Mesendoderm (in vitro differentiated cells): Measurements from ENCODE around the gene EGFL8.

Experiments
- DNase-seq: peaks from one replicate; pipeline ENCODE4 v3.0.0; 2013
- H2AK5ac ChIP-seq: 2 replicates; pipeline ENCODE4 v1.6.1; 2013; ENCODE audit warnings: low read length, inconsistent platforms
- H2BK120ac ChIP-seq: 2 replicates; pipeline ENCODE4 v1.6.1; 2013; ENCODE audit warnings: low read depth, mild to moderate bottlenecking, low read length, moderate library complexity, mixed read lengths
- H2BK15ac ChIP-seq: replicated peaks from 2 replicates; pipeline ENCODE4 v1.6.1; 2013; ENCODE audit warnings: low read depth, mild to moderate bottlenecking, moderate library complexity
- H2BK5ac ChIP-seq: 2 replicates; pipeline ENCODE4 v1.6.1; 2013; ENCODE audit warnings: low read length, inconsistent platforms
- H3K18ac ChIP-seq: 2 replicates; pipeline ENCODE4 v1.6.1; 2013; ENCODE audit warnings: mild to moderate bottlenecking, low read length, mixed read lengths
- H3K23ac ChIP-seq: one replicate; pipeline ENCODE4 v1.6.1; 2013; ENCODE audit warnings: low read length
- H3K27ac ChIP-seq: 2 replicates; pipeline ENCODE4 v1.5.1; 2013; ENCODE audit warnings: low read depth, mild to moderate bottlenecking, inconsistent platforms, low read length, moderate library complexity
- H3K27me3 ChIP-seq: 2 replicates; pipeline ENCODE4 v1.6.1; 2013; ENCODE audit warnings: low read length, control low read depth, mild to moderate bottlenecking, inconsistent platforms; ENCODE audit not compliant: insufficient read depth, poor library complexity
- H3K36me3 ChIP-seq: 2 replicates; pipeline ENCODE4 v1.6.1; 2013; ENCODE audit warnings: low read length, inconsistent platforms; ENCODE audit not compliant: control insufficient read depth, insufficient read depth
- H3K4ac ChIP-seq: one replicate; pipeline ENCODE4 v1.6.1; 2013; ENCODE audit warnings: low read depth, mild to moderate bottlenecking, low read length, moderate library complexity
- H3K4me1 ChIP-seq: 2 replicates; pipeline ENCODE4 v1.6.1; 2013; ENCODE audit warnings: low read depth, low read length, inconsistent platforms; ENCODE audit not compliant: control insufficient read depth
- H3K4me2 ChIP-seq: 2 replicates; pipeline ENCODE4 v1.6.1; 2013; ENCODE audit warnings: low read length
- H3K4me3 ChIP-seq: 2 replicates; pipeline ENCODE4 v1.5.1; 2013; ENCODE audit warnings: mild to moderate bottlenecking, low read length
- H3K56ac ChIP-seq: one replicate; pipeline ENCODE4 v1.6.1; 2013; ENCODE audit warnings: low read length
- H3K79me1 ChIP-seq: 2 replicates; pipeline ENCODE4 v1.6.1; 2013; ENCODE audit warnings: low read length, inconsistent platforms
- H3K79me2 ChIP-seq: 2 replicates; pipeline ENCODE4 v1.6.1; 2013; ENCODE audit warnings: mild to moderate bottlenecking, low read length; ENCODE audit not compliant: control insufficient read depth, insufficient read depth
- H3K9ac ChIP-seq: 2 replicates; pipeline ENCODE4 v1.6.1; 2013; ENCODE audit warnings: low read length, inconsistent platforms
- H4K5ac ChIP-seq: one replicate; pipeline ENCODE4 v1.6.1; 2013; ENCODE audit warnings: low read length
- H4K8ac ChIP-seq: one replicate; pipeline ENCODE4 v1.6.1; 2013; ENCODE audit warnings: low read depth, mild to moderate bottlenecking, control low read depth, low read length, moderate library complexity
- WGBS: extraction: QIAGEN DNeasy Blood & Tissue Kit; methylation state at CpG from one replicate; pipeline ENCODE4 v1.1.7; 2013; ENCODE audit warnings: low lambda C conversion rate, missing lambda C conversion rate; ENCODE audit not compliant: insufficient coverage; ENCODE audit errors: extremely low coverage; 5-methylcytosine and 5-hydroxymethylcytosine counted together

Gene EGFL8

DNA sequence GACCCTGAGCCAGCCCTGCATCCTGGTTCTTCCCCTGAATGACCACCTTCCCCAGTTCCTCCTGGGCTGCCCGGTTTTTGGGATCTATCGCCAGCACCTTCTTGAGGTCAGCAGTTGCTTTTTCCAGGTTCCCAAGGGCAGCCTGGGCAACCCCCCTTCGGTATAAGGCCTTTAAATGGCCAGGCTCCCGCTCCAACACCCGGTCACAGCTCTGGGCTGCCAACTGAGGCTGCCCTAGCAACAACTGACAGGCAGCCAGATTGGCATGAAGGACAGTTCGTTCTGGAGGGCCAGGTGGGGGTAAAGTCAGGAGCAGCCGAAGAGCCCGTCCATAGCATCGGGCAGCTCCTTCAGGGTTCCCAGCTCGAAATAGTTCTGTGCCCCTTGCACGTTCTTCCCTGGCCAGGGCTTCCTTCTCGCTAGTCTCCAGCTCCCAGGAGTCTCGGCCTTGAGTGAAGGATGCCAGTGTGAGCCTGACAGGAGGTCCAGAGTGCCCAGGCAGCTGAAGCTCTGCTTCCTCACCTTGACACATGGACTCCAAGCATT lies 35.6 kb upstream of the EGFL8 start:
- no peak overlapping the region for H3K23ac ChIP-seq
- no peaks in the 10 kb centered on the region for H3K27me3 ChIP-seq
- H4K5ac ChIP-seq: no peak overlapping the region
- peak overlapping the region; percentile 82 for H3K56ac ChIP-seq
- no peak overlapping the region for H2BK120ac ChIP-seq
- peaks cover 5% of the 10 kb centered on the region for H3K4me1 ChIP-seq
- peak overlapping the region; percentile 27 for H3K4me2 ChIP-seq
- peak overlapping the region; percentile 40 for H3K9ac ChIP-seq
- H3K18ac ChIP-seq: no peak overlapping the region
- DNase-seq: no peak
- H3K79me2 ChIP-seq: peaks cover 4% of the 10 kb centered on the region
- no peak overlapping the region for H3K27ac ChIP-seq
- WGBS: no CpG with 5 or more reads among the region's 13 CpGs
- no peak overlapping the region for H4K8ac ChIP-seq
- H3K79me1 ChIP-seq: peaks cover 12% of the 10 kb centered on the region
- H2BK15ac ChIP-seq: no peak overlapping the region
- H3K4ac ChIP-seq: no peak overlapping the region
- H3K36me3 ChIP-seq: no peaks in the 10 kb centered on the region
- H2AK5ac ChIP-seq: no peak overlapping the region
- H2BK5ac ChIP-seq: no peak overlapping the region
- H3K4me3 ChIP-seq: no peak overlapping the region

- Histone ChIP-seq H3K27ac (peak overlapping the region; percentile 39), H4K5ac (no peak overlapping the region), H3K9ac (peak overlapping the region; percentile 94), H2BK120ac (no peak overlapping the region), H4K8ac (no peak overlapping the region), H3K23ac (no peak overlapping the region), H2AK5ac (peak overlapping the region; percentile 75), H3K4me1 (peaks cover 5% of the 10 kb centered on the region), H3K4me3 (peak overlapping the region; percentile 88), H3K4me2 (peak overlapping the region; percentile 65), H3K79me1 (peaks cover 12% of the 10 kb centered on the region), H3K27me3 (no peaks in the 10 kb centered on the region), H2BK5ac (peak overlapping the region; percentile 17), H3K79me2 (peaks cover 4% of the 10 kb centered on the region), H2BK15ac (no peak overlapping the region), H3K56ac (peak overlapping the region; percentile 97), H3K36me3 (no peaks in the 10 kb centered on the region), H3K18ac (peak overlapping the region; percentile 86), H3K4ac (peak overlapping the region; percentile 25)
- no CpG with 5 or more reads among the region's 22 CpGs for WGBS
- DNase-seq: no peak
Observed at GRCh38 chr6:32129297-32130088, 34.9 kb upstream of the EGFL8 start.

DNA sequence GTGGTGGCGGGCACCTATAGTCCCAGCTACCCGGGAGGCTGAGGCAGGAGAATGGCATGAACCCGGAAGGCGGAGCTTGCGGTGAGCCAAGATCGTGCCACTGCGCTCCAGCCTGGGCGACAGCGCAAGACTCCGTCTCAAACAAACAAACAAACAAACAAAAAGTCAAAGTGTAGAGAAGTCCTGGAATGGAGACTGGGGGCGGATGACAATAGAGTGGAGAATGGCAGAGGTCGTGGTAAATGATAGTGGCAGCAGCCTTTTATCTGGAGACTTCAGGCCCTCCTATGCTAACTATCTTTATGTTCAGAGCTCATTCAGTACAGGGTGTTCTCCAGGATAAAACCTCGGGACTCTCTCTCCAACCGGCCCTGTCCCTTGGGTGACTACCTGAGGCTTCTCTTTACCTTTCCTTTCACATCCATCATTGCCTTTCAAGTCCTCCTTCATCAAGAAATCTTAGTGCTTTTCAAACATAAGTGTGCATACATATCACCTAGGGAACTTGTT lies 32.9 kb upstream of the EGFL8 start:
- Histone ChIP-seq H3K23ac (no peak overlapping the region), H3K4me3 (no peak overlapping the region), H2BK5ac (no peak overlapping the region), H2BK15ac (no peak overlapping the region), H3K27ac (no peak overlapping the region), H3K4ac (no peak overlapping the region), H3K36me3 (no peaks in the 10 kb centered on the region), H3K56ac (no peak overlapping the region), H3K4me2 (no peak overlapping the region), H4K8ac (no peak overlapping the region), H2AK5ac (no peak overlapping the region), H3K9ac (no peak overlapping the region), H4K5ac (no peak overlapping the region), H3K18ac (no peak overlapping the region), H3K27me3 (no peaks in the 10 kb centered on the region), H3K79me1 (peaks cover 12% of the 10 kb centered on the region), H2BK120ac (no peak overlapping the region), H3K79me2 (peaks cover 4% of the 10 kb centered on the region), H3K4me1 (peaks cover 5% of the 10 kb centered on the region)
- WGBS: no CpG with 5 or more reads among the region's 14 CpGs
- no peak for DNase-seq

DNA sequence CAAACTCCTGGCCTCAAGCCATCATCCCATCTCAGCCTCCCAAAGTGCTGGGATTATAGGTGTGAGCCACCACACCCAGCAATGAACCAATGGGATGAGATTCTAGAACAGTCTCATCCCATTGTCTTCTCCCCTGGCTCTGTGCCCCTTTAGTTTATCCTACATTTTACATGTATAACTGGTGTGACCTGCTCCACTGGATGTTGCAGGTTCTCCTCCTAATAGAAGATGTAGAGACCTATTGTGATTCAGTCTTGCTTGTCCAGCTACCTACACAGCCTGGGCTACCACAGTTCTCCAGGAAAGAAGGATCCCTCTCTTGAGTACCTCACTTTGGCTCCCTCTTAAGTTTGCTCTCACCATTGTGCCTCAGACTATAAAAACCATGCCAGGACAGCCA lies 32.3 kb upstream of the EGFL8 start:
- Histone ChIP-seq H3K36me3 (no peaks in the 10 kb centered on the region), H2BK5ac (no peak overlapping the region), H3K4ac (no peak overlapping the region), H3K4me2 (no peak overlapping the region), H3K56ac (no peak overlapping the region), H3K23ac (no peak overlapping the region), H3K9ac (no peak overlapping the region), H2BK120ac (no peak overlapping the region), H2AK5ac (no peak overlapping the region), H2BK15ac (no peak overlapping the region), H3K79me1 (peaks cover 12% of the 10 kb centered on the region), H3K27me3 (no peaks in the 10 kb centered on the region), H3K27ac (no peak overlapping the region), H3K4me3 (no peak overlapping the region), H4K5ac (no peak overlapping the region), H3K18ac (no peak overlapping the region), H3K4me1 (peaks cover 5% of the 10 kb centered on the region), H3K79me2 (peaks cover 4% of the 10 kb centered on the region), H4K8ac (no peak overlapping the region)
- no peak for DNase-seq

GRCh38 chr6:32133786-32134185 lies 30.6 kb upstream of the EGFL8 start:
- peaks cover 7% of the 10 kb centered on the region for H3K79me1 ChIP-seq
- no peak overlapping the region for H2BK15ac ChIP-seq
- no peak overlapping the region for H3K9ac ChIP-seq
- no peak overlapping the region for H3K4me2 ChIP-seq
- DNase-seq: no peak
- no peak overlapping the region for H3K56ac ChIP-seq
- H3K27ac ChIP-seq: no peak overlapping the region
- H4K8ac ChIP-seq: no peak overlapping the region
- no peak overlapping the region for H2BK5ac ChIP-seq
- H3K79me2 ChIP-seq: peaks cover 4% of the 10 kb centered on the region
- peaks cover 5% of the 10 kb centered on the region for H3K4me1 ChIP-seq
- no peak overlapping the region for H4K5ac ChIP-seq
- H2BK120ac ChIP-seq: no peak overlapping the region
- no peak overlapping the region for H3K4ac ChIP-seq
- no peaks in the 10 kb centered on the region for H3K27me3 ChIP-seq
- no CpG with 5 or more reads among the region's 4 CpGs for WGBS
- H3K36me3 ChIP-seq: no peaks in the 10 kb centered on the region
- H3K18ac ChIP-seq: no peak overlapping the region
- no peak overlapping the region for H2AK5ac ChIP-seq
- no peak overlapping the region for H3K23ac ChIP-seq
- H3K4me3 ChIP-seq: no peak overlapping the region
